ENCODE measurements around the gene FAM204A. TPM values are rescaled to one million over a fixed set of nuclear protein-coding genes. Genes with fewer than 3 reads are reported as not detected.

Gene FAM204A
- total and polyA plus RNA-seq, 2 of the 13 experiments (the other 11 are each of a cell fraction or from before 2014, with no cell fraction given), result 9.2 to 61.0 TPM

DNA sequence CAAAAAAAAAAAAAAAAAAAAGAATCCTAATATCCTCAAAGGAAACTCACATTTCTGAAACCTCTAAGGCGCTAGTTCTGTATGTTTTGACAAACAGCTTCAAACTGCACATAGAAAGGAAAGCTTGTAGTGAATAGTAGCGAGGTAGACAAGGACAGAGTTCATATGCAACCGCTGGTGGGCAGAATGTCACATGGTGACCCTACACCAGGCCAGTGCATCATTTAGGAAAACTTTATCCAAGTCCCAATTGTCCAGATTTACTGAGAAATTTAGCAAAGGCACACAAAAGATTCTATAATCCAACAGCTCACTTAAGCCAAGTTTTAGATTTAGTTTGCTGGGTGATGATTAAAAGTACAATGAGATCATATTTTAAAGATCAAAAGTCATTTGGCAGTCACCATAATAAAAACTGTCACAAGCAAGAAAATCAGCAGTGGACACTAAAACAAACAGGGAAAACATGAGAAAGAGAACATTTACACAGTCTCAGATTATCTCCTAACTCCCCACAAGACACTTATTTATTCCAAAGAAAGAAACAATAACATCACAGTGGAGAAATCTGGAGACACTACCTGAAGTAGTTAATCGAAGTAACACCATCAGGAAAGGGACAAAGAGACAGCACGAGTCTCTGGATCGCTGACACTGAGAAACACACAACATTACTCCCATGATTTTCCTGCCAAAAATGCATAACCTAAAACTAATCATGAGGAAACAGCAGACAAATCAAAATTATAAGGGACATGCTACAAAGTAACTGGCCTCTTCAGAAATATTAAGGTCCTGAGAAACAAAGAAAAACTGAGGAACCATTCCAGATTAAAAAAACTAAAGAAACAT is 20.2 kb downstream of the FAM204A start:
- WGBS (ENCODE audit: low lambda C conversion rate), result 96% methylated on average over 6 of the region's 6 CpGs
- no TSS peak for BruUV-seq (replicated peaks)
- Histone ChIP-seq H4K20me1 (ENCODE audit: insufficient read depth, low read length) (no peaks in the 10 kb centered on the region), H3K27me3 (ENCODE audit: control insufficient read depth in 1 of 2, insufficient read depth in 2 of 2, low read length in 2 of 2) (no peaks in the 10 kb centered on the region), H3K9me3 (ENCODE audit: low read length) (no peaks in the 10 kb centered on the region), H3K27ac (ENCODE audit: extremely low read length, insufficient read depth, low read length) (no peak overlapping the region), H2AFZ (ENCODE audit: low read length) (no peak overlapping the region), H3K4me3 (replicated peaks in 1 of 3; ENCODE audit: insufficient read depth in 1 of 3, low read depth in 2 of 3, low read length in 3 of 3) (no peak overlapping the region), H3K4me1 (ENCODE audit: insufficient read depth, low read length) (no peaks in the 10 kb centered on the region), H3K9ac (ENCODE audit: insufficient read depth, low read depth, low read length) (no peak overlapping the region), H3K4me2 (ENCODE audit: low read depth, low read length) (no peak overlapping the region), H3K79me2 (ENCODE audit: insufficient read depth, low read length) (no peaks in the 10 kb centered on the region), H3K36me3 (replicated peaks in 1 of 2; ENCODE audit: control insufficient read depth in 1 of 2, insufficient read depth in 2 of 2, low read length in 2 of 2) (peaks cover 5 to 34% of the 10 kb centered on the region in 2 experiments)
- ATAC-seq (no peak), FAIRE-seq (no peak), DNase-seq (ENCODE audit: low spot score) (no peak)
- CTCF ChIA-PET (ENCODE audit: low intra/inter-chr PET ratio, low total read pairs), result no interaction called here
- TF ChIP-seq ZNF251 (CRISPR knock-in tag; IDR thresholded peaks at IDR 0.05) (no peak), XBP1 (CRISPR knock-in tag; IDR thresholded peaks at IDR 0.05) (no peak)
- in situ Hi-C loops (cut with HindIII; ENCODE audit: extremely low pct_ligation_motif_present, low pct_unique_long_range_greater_than_20kb), result no loop called here
- POLR2A ChIA-PET, result no interaction called here
- intact Hi-C loops (cut with micrococcal nuclease; ENCODE audit: unreplicated experiment), result no loop called here

DNA sequence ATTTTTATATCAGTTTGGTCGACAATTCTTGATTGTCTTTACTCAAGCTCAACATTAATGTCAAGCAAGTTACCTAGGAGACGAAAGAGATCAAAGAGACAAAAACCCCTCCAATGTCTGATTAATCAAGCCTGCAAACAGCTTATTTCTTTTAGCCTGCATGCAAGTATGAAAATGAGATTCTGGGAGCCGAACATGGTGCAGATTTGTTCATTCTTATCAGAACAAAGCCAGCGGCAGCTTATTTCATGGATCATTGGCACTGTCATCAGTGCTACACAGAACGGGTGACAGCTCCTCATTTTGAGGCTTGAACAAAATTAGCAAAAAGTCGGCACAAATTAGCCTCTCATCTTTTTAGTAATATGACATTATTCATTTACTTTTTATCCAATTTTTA is 26.5 kb downstream of the FAM204A start:
- CTCF ChIA-PET (ENCODE audit: low intra/inter-chr PET ratio, low total read pairs), result no interaction called here
- TF ChIP-seq, protein P1, sequence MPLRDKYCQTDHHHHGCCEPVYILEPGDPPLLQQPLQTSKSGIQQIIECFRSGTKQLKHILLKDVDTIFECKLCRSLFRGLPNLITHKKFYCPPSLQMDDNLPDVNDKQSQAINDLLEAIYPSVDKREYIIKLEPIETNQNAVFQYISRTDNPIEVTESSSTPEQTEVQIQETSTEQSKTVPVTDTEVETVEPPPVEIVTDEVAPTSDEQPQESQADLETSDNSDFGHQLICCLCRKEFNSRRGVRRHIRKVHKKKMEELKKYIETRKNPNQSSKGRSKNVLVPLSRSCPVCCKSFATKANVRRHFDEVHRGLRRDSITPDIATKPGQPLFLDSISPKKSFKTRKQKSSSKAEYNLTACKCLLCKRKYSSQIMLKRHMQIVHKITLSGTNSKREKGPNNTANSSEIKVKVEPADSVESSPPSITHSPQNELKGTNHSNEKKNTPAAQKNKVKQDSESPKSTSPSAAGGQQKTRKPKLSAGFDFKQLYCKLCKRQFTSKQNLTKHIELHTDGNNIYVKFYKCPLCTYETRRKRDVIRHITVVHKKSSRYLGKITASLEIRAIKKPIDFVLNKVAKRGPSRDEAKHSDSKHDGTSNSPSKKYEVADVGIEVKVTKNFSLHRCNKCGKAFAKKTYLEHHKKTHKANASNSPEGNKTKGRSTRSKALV (CRISPR knock-in tag; IDR thresholded peaks at IDR 0.05), result no peak
- TF ChIP-seq, protein P2, sequence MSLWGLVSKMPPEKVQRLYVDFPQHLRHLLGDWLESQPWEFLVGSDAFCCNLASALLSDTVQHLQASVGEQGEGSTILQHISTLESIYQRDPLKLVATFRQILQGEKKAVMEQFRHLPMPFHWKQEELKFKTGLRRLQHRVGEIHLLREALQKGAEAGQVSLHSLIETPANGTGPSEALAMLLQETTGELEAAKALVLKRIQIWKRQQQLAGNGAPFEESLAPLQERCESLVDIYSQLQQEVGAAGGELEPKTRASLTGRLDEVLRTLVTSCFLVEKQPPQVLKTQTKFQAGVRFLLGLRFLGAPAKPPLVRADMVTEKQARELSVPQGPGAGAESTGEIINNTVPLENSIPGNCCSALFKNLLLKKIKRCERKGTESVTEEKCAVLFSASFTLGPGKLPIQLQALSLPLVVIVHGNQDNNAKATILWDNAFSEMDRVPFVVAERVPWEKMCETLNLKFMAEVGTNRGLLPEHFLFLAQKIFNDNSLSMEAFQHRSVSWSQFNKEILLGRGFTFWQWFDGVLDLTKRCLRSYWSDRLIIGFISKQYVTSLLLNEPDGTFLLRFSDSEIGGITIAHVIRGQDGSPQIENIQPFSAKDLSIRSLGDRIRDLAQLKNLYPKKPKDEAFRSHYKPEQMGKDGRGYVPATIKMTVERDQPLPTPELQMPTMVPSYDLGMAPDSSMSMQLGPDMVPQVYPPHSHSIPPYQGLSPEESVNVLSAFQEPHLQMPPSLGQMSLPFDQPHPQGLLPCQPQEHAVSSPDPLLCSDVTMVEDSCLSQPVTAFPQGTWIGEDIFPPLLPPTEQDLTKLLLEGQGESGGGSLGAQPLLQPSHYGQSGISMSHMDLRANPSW (CRISPR knock-in tag; IDR thresholded peaks at IDR 0.05; ENCODE audit: borderline replicate concordance), result no peak
- TF ChIP-seq ZNF598 (CRISPR knock-in tag; IDR thresholded peaks at IDR 0.05; ENCODE audit: borderline replicate concordance), result no peak
- TF ChIP-seq, protein P3, sequence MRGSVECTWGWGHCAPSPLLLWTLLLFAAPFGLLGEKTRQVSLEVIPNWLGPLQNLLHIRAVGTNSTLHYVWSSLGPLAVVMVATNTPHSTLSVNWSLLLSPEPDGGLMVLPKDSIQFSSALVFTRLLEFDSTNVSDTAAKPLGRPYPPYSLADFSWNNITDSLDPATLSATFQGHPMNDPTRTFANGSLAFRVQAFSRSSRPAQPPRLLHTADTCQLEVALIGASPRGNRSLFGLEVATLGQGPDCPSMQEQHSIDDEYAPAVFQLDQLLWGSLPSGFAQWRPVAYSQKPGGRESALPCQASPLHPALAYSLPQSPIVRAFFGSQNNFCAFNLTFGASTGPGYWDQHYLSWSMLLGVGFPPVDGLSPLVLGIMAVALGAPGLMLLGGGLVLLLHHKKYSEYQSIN (CRISPR knock-in tag; IDR thresholded peaks at IDR 0.05; ENCODE audit: borderline replicate concordance), result no peak
- TF ChIP-seq HDAC2 (CRISPR knock-in tag; IDR thresholded peaks at IDR 0.05), result no peak
- no peak for TF ChIP-seq ZNF138 (CRISPR knock-in tag; IDR thresholded peaks at IDR 0.05; ENCODE audit: low read depth)
- no peak for TF ChIP-seq HIVEP1 (CRISPR knock-in tag; IDR thresholded peaks at IDR 0.05)
- TF ChIP-seq, protein P4, sequence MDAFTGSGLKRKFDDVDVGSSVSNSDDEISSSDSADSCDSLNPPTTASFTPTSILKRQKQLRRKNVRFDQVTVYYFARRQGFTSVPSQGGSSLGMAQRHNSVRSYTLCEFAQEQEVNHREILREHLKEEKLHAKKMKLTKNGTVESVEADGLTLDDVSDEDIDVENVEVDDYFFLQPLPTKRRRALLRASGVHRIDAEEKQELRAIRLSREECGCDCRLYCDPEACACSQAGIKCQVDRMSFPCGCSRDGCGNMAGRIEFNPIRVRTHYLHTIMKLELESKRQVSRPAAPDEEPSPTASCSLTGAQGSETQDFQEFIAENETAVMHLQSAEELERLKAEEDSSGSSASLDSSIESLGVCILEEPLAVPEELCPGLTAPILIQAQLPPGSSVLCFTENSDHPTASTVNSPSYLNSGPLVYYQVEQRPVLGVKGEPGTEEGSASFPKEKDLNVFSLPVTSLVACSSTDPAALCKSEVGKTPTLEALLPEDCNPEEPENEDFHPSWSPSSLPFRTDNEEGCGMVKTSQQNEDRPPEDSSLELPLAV (CRISPR knock-in tag; conservative IDR thresholded peaks at IDR 0.05; ENCODE audit: low read depth), result no peak

More for the DNA sequence above, 26.5 kb downstream of the FAM204A start:
- Histone ChIP-seq H4K20me1 (ENCODE audit: insufficient read depth, low read length) (no peaks in the 10 kb centered on the region), H3K4me1 (ENCODE audit: insufficient read depth, low read length) (no peaks in the 10 kb centered on the region), H3K9me3 (ENCODE audit: low read length) (no peaks in the 10 kb centered on the region), H3K4me2 (ENCODE audit: low read depth, low read length) (no peak overlapping the region), H3K9ac (ENCODE audit: insufficient read depth, low read depth, low read length) (no peak overlapping the region), H3K36me3 (replicated peaks in 1 of 2; ENCODE audit: control insufficient read depth in 1 of 2, insufficient read depth in 2 of 2, low read length in 2 of 2) (peaks cover 2 to 15% of the 10 kb centered on the region in 2 experiments; a peak in 3 of 5 replicates), H3K4me3 (replicated peaks in 1 of 3; ENCODE audit: insufficient read depth in 1 of 3, low read depth in 2 of 3, low read length in 3 of 3) (no peak overlapping the region), H3K27ac (ENCODE audit: extremely low read length, insufficient read depth, low read length) (no peak overlapping the region), H3K79me2 (ENCODE audit: insufficient read depth, low read length) (no peaks in the 10 kb centered on the region), H3K27me3 (ENCODE audit: control insufficient read depth in 1 of 2, insufficient read depth in 2 of 2, low read length in 2 of 2) (no peaks in the 10 kb centered on the region), H2AFZ (ENCODE audit: low read length) (no peak overlapping the region)
- ATAC-seq (no peak), DNase-seq (ENCODE audit: low spot score) (no peak), FAIRE-seq (no peak)
- intact Hi-C loops (cut with micrococcal nuclease; ENCODE audit: unreplicated experiment), result no loop called here
- in situ Hi-C loops (cut with HindIII; ENCODE audit: extremely low pct_ligation_motif_present, low pct_unique_long_range_greater_than_20kb), result no loop called here
- BruUV-seq (replicated peaks), result no TSS peak
- 95% methylated on average over 6 of the region's 6 CpGs for WGBS (ENCODE audit: low lambda C conversion rate)
- POLR2A ChIA-PET, result no interaction called here
